Anterior cingulate cortex (tissue), 58 donors: ENCODE data around the gene IMPDH1.
"Not testable (repeated sequence)": the region's sequence is repeated elsewhere in the genome, so short reads cannot be mapped to it uniquely, and the experiment has no call there.

Experiments
- DNase-seq, 58 donors: peaks; one replicate each; lab custom pipeline; 2025; lab: John Stamatoyannopoulos, UW

The IMPDH1 gene

GRCh38 chr7:128409596-128410450 lies at the start of gene IMPDH1:
Gene IMPDH1 (minus strand): TSS chr7:128409982. CDS start chr7:128409901, 81 bp downstream.
- DNase-seq: peak in 55 of 58 donors; percentile 29 to 84 (median 69)

GRCh38 chr7:128459394-128459878 lies 49.7 kb upstream of the IMPDH1 start:
- DNase-seq: peak in 46 of 58 donors; percentile 4 to 66 (median 34)

GRCh38 chr7:128458956-128459355 lies 49.2 kb upstream of the IMPDH1 start:
- DNase-seq: no peak

- DNase-seq: not testable (repeated sequence)
These were observed 47.6 kb upstream of the IMPDH1 start for GRCh38 chr7:128457385-128457784.

- DNase-seq: peak in 1 of 58 donors; percentile 34
These were observed 46.5 kb upstream of the IMPDH1 start for GRCh38 chr7:128456255-128456725.

GRCh38 chr7:128455543-128456254 lies 45.9 kb upstream of the IMPDH1 start, which contains the start of gene HILPDA:
Gene HILPDA (plus strand): TSS chr7:128455878. CDS start chr7:128457269, 1,391 bp downstream.
- peak; percentile 21 to 92 (median 82) for DNase-seq

- DNase-seq: peak in 1 of 58 donors; percentile 49
These were observed 45.2 kb upstream of the IMPDH1 start for GRCh38 chr7:128454808-128455542.

GRCh38 chr7:128453836-128454804 lies 44.3 kb upstream of the IMPDH1 start:
- DNase-seq: peak in 50 of 58 donors; percentile 11 to 87 (median 53)

- DNase-seq: no peak
These were observed 42.8 kb upstream of the IMPDH1 start for GRCh38 chr7:128452552-128452951.

- DNase-seq: no peak
These were observed 41.1 kb upstream of the IMPDH1 start for GRCh38 chr7:128450913-128451312.

GRCh38 chr7:128450409-128450808 lies 40.6 kb upstream of the IMPDH1 start:
- DNase-seq: no peak

- DNase-seq: no peak
These were observed 39.0 kb upstream of the IMPDH1 start for GRCh38 chr7:128448751-128449302.

- DNase-seq: no peak
These were observed 38.3 kb upstream of the IMPDH1 start for GRCh38 chr7:128447941-128448564.

GRCh38 chr7:128446306-128446705 lies 36.5 kb upstream of the IMPDH1 start:
- peak in 19 of 58 donors; percentile 4 to 29 (median 12) for DNase-seq

GRCh38 chr7:128443831-128444600 lies 34.2 kb upstream of the IMPDH1 start:
- no peak for DNase-seq

GRCh38 chr7:128442356-128442755 lies 32.6 kb upstream of the IMPDH1 start:
- DNase-seq: no peak
